NCI-H226 (cell line): ENCODE data around the gene PTGR2.
A peak's percentile ranks its signal among the peaks of the same experiment; 100 is the strongest.
"Not testable (repeated sequence)": the region's sequence is repeated elsewhere in the genome, so short reads cannot be mapped to it uniquely, and the experiment has no call there.

Experiments used
- DNase-seq: peaks from one replicate; pipeline ENCODE4 v3.0.0-alpha.2; 2015

PTGR2 gene

GRCh38 chr14:73851567-73852382, at the start of gene PTGR2:
TSS of gene PTGR2 (plus strand) at chr14:73851831. CDS start at chr14:73858863, 7,032 bp downstream.
- DNase-seq, result peak; percentile 95

GRCh38 chr14:73802431-73803188, 49.0 kb upstream of the PTGR2 start:
- DNase-seq, result no peak

GRCh38 chr14:73804636-73805035, 47.0 kb upstream of the PTGR2 start:
- no peak for DNase-seq

GRCh38 chr14:73807457-73807856, 44.2 kb upstream of the PTGR2 start:
- DNase-seq, result no peak

- no peak for DNase-seq
Measured at GRCh38 chr14:73809391-73809790, 42.2 kb upstream of the PTGR2 start.

- no peak for DNase-seq
Measured at GRCh38 chr14:73810478-73811163, 41.0 kb upstream of the PTGR2 start.

- no peak for DNase-seq
Measured at GRCh38 chr14:73811164-73811503, 40.5 kb upstream of the PTGR2 start.

- no peak for DNase-seq
Measured at GRCh38 chr14:73814153-73814552, 37.5 kb upstream of the PTGR2 start.

GRCh38 chr14:73815849-73816248, 35.8 kb upstream of the PTGR2 start:
- DNase-seq, result no peak

- no peak for DNase-seq
Measured at GRCh38 chr14:73816393-73816816, 35.2 kb upstream of the PTGR2 start.

GRCh38 chr14:73817020-73817655, 34.5 kb upstream of the PTGR2 start:
- DNase-seq, result no peak

GRCh38 chr14:73818821-73819220, 32.8 kb upstream of the PTGR2 start:
- no peak for DNase-seq

GRCh38 chr14:73820631-73821030, 31.0 kb upstream of the PTGR2 start:
- DNase-seq, result no peak

GRCh38 chr14:73823339-73823885, 28.2 kb upstream of the PTGR2 start:
- DNase-seq, result no peak

- no peak for DNase-seq
Measured at GRCh38 chr14:73824127-73824526, 27.5 kb upstream of the PTGR2 start.

GRCh38 chr14:73824536-73824935, 27.1 kb upstream of the PTGR2 start:
- no peak for DNase-seq

GRCh38 chr14:73825551-73826188, 26.0 kb upstream of the PTGR2 start:
- peak; percentile 61 for DNase-seq

- DNase-seq, result not testable (repeated sequence)
Measured at GRCh38 chr14:73827190-73827589, 24.4 kb upstream of the PTGR2 start.

GRCh38 chr14:73829071-73829470, 22.6 kb upstream of the PTGR2 start:
- no peak for DNase-seq

GRCh38 chr14:73829526-73830431, 21.9 kb upstream of the PTGR2 start:
- no peak for DNase-seq

GRCh38 chr14:73833034-73833433, 18.6 kb upstream of the PTGR2 start:
- no peak for DNase-seq
